H7 (cell line): ENCODE measurements around the gene FCRL5. TPM values are rescaled to one million over a fixed set of nuclear protein-coding genes. Genes with fewer than 3 reads are reported as not detected.
"Not testable (repeated sequence)": the region's sequence is repeated elsewhere in the genome, so short reads cannot be mapped to it uniquely, and the experiment has no call there.

Experiments
- DNase-seq: peaks from one replicate; pipeline ENCODE4 v3.0.0; 2012
- H3K27me3 ChIP-seq: 2 replicates; pipeline ENCODE4 v1.6.0; 2011; ENCODE audit warnings: mild to moderate bottlenecking, low read length; ENCODE audit not compliant: control insufficient read depth, insufficient read depth
- H3K36me3 ChIP-seq: replicated peaks from 2 replicates; pipeline ENCODE4 v1.5.1; 2011; ENCODE audit warnings: low read length; ENCODE audit not compliant: control insufficient read depth, insufficient read depth
- H3K4me3 ChIP-seq: 2 replicates; pipeline ENCODE4 v1.5.1; 2011; ENCODE audit warnings: low read depth, mild to moderate bottlenecking, control low read depth, low read length, moderate library complexity; ENCODE audit not compliant: insufficient read depth
- total RNA-seq: library from RNA; depleted of rRNA; stranded (reverse); fragments of >200 nt; shearing (Covaris generic); gene quantifications from 2 replicates; pipeline ENCODE4 v1.2.3, GENCODE V29; 2014

Gene FCRL5
- total RNA-seq, 1 experiment from 2014 or later, result 0.14 TPM

DNA sequence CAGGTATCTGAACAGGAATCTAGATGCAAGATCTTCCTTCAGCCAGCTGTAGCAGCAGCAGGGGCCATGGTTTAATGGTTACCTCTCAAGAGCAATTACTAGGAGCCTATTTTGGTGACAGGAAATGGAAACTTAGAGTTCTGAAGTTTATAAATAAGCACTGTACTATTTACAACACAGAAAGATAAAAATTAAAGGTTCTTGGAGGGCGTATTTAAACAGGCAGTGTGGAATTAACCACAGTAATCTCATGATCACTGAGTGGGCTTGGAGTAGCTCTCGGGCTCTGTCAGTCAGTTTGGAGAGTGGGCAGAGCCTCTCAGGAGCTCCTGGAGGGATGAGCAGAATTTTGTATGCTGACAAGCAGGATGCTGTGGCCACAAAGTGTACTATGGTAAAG is 10.2 kb upstream of the FCRL5 start:
- Histone ChIP-seq H3K4me3 (no peak overlapping the region), H3K27me3 (no peaks in the 10 kb centered on the region), H3K36me3 (no peaks in the 10 kb centered on the region)
- no peak for DNase-seq

DNA sequence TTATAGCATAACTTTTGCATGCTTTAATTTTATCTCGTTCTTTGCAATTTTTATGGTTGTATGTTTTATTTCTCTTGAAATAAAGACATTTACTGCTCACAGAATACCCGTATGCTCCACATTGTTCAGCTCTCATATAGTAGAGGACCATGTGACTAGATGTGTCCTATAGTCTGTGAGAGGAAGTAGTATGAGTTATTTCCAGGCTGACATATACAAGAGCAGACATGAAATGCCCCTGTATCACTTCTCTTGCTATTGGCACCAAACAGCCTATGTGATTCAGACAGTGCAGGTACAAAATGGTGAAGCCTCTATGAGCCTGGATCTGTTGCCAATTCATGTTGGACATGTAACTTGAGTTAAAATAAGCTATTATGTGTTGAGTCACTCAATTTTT is 5.8 kb upstream of the FCRL5 start:
- no peaks in the 10 kb centered on the region for H3K36me3 ChIP-seq
- H3K4me3 ChIP-seq, result no peak overlapping the region
- no peaks in the 10 kb centered on the region for H3K27me3 ChIP-seq
- DNase-seq, result no peak

- not testable (repeated sequence) for DNase-seq, H3K4me3 ChIP-seq, H3K27me3 ChIP-seq, H3K36me3 ChIP-seq
These were observed 4.2 kb downstream of the FCRL5 start for GRCh38 chr1:157548081-157548480.

DNA sequence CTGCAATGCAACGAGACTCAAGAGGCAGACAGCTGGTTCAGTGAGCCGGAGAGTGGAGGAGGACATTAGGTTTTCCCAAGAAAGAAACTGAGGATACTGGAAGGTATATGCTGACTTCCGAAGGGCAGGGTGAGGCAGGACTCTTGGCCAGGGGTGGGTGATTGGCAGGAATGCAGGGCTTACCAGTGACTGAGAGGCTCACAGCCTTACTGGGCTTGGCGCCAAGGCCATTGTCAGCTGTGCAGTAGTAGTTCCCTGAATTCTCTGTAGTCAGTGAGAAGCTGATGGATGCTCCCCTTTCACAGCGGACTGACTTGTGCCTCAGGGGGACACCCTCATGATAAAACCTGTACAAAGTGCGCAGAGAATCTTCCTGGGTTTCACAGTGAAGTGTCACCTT is 9.6 kb downstream of the FCRL5 start:
- Histone ChIP-seq H3K4me3 (no peak overlapping the region), H3K27me3 (no peaks in the 10 kb centered on the region), H3K36me3 (no peaks in the 10 kb centered on the region)
- no peak for DNase-seq

DNA sequence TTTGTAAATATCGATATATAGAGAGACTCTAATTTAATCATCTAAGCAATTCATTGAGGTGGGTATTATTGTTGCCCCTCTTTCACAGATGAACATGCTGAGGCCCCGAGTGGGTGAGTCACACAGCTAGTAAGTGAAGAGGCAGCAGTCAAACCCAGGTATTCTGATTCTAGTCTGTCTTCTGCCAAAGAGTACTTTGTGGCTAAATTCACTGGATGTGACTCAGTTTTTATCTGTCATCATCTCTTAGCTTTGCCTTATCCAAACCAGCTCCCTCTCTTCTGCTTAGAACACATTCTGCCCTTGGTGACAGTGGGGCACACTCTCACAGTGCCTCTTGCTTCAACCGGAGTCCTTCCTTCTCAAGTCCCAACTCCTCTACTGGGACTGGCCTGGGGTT is 11.5 kb downstream of the FCRL5 start:
- Histone ChIP-seq H3K36me3 (no peaks in the 10 kb centered on the region), H3K27me3 (no peaks in the 10 kb centered on the region), H3K4me3 (no peak overlapping the region)
- DNase-seq, result no peak

GRCh38 chr1:157540160-157540748 is 12.1 kb downstream of the FCRL5 start:
- no peak for DNase-seq
- Histone ChIP-seq H3K4me3 (no peak overlapping the region), H3K36me3 (no peaks in the 10 kb centered on the region), H3K27me3 (no peaks in the 10 kb centered on the region)

GRCh38 chr1:157539568-157539967 is 12.7 kb downstream of the FCRL5 start:
- H3K4me3 ChIP-seq, result no peak overlapping the region
- H3K36me3 ChIP-seq, result no peaks in the 10 kb centered on the region
- DNase-seq, result no peak
- H3K27me3 ChIP-seq, result no peaks in the 10 kb centered on the region

DNA sequence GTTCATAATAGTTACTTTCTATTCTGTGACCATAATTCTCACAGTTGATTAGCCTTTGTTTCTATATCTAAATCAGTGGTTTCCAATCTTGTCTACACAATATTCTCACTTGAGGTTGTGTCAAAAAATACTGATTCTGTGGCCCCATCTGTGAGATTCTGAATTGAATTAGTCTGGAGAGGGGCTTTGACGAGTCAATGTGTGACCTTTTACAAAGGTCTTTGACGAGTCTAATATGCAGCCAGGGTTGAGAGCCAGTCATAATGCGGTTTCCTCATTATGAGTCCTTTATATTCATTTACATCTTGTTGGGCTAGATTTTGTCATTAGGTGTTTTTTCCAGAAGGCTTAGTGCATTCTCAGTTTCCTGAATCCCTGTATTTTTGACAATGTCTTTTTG is 19.7 kb downstream of the FCRL5 start:
- Histone ChIP-seq H3K27me3 (no peaks in the 10 kb centered on the region), H3K36me3 (no peaks in the 10 kb centered on the region), H3K4me3 (no peak overlapping the region)
- no peak for DNase-seq

DNA sequence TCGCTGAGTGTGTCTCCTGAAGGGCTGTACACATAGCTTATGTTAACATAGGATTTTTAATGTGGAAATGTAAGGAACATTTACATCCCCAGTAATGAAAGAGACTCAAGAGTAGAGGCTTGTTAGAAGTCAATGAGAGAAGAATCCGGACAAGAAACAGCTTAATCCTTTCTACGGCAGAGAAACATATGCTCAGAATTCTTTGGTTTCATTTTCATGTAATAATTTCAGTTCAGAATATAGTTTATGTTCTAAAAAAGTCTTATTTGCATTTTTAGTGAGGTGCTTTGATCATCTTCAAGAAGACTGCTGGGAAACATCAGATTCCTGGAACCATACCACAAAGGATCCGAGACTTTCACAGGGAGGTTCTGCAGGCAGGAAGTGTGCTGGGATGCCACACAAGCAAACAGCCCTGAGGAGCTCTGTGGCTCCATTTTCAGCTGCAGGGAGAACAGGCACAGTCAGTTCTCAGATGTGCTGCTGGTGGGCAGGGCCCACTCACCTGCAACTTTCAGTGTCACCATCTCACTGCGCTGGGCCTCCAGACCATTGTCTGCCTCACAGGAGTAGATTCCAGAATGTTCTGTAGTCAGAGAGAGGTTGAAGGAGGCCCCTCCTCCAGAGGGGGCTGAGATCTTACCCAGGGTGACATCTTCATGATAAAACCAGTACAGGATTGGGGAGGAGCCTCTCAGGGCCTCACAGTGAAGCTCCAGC is 28.4 kb downstream of the FCRL5 start:
- H3K4me3 ChIP-seq, result no peak overlapping the region
- no peak for DNase-seq
- H3K36me3 ChIP-seq, result no peaks in the 10 kb centered on the region
- no peaks in the 10 kb centered on the region; the same call in 1 of the 2 replicates for H3K27me3 ChIP-seq

GRCh38 chr1:157521056-157521455 is 31.3 kb downstream of the FCRL5 start:
- no peak for DNase-seq
- H3K4me3 ChIP-seq, result no peak overlapping the region

DNA sequence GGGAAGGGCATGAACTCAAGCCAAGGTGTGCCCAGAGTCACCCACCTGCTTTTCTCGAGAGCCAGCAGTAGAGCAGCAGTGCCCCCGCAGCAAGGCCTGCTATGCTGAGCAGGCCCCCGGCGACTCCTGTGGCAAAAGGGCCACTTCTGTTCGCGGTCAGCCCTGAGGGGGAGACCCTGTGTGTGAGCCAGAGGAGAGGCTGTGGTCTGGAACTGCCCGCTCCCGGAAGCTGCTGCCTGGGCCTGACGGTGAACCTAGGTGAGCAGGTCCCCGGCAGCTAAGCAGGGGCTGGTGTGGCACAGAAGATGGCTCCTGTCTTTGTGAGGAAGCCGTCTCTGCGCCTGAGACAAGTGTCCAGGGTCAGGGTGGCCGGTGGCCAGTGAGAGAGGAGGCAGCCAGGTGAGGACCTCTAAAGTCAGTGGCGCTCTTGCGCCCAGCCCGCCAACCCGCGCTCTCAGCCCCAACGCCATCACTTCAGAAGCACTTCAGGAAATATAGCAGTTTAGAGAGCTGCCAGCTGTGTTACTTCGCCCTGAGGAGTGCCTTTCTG is 31.9 kb downstream of the FCRL5 start:
- DNase-seq, result no peak
- H3K4me3 ChIP-seq, result no peak overlapping the region
- H3K27me3 ChIP-seq, result no peaks in the 10 kb centered on the region; the same call in 1 of the 2 replicates
- no peaks in the 10 kb centered on the region for H3K36me3 ChIP-seq

More at GRCh38 chr1:157521056-157521455, 31.3 kb downstream of the FCRL5 start:
- Histone ChIP-seq H3K36me3 (no peaks in the 10 kb centered on the region), H3K27me3 (no peaks in the 10 kb centered on the region; the same call in 1 of the 2 replicates)

GRCh38 chr1:157519451-157519850 is 32.9 kb downstream of the FCRL5 start:
- DNase-seq, result no peak
- Histone ChIP-seq H3K36me3 (no peaks in the 10 kb centered on the region), H3K27me3 (no peaks in the 10 kb centered on the region; the same call in 1 of the 2 replicates), H3K4me3 (no peak overlapping the region)

- no peak for DNase-seq
These were observed 35.3 kb downstream of the FCRL5 start for GRCh38 chr1:157517016-157517415.

DNA sequence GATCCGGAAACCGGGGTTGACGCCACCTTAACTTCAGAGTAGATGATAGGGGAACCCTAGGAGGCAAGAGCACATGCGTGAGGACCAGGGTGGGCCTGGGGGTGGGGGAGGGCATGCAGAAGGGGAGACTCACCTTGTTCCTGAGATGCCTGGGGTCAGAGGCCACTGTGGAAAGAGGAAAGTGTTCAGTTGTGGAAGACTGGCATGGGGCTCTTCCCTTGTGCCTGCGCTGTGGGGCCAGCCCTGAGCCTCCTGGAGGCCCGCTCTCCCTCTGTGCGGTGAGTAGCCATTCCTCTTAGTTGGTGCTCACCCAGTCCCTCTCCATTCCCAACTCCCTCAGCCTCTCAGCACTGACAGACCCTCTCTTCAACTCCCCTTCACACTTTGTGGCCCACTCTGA is 36.6 kb downstream of the FCRL5 start:
- no peak for DNase-seq
- Histone ChIP-seq H3K4me3 (no peak overlapping the region), H3K36me3 (no peaks in the 10 kb centered on the region), H3K27me3 (no peaks in the 10 kb centered on the region)

More at GRCh38 chr1:157517016-157517415, 35.3 kb downstream of the FCRL5 start:
- Histone ChIP-seq H3K27me3 (no peaks in the 10 kb centered on the region), H3K36me3 (no peaks in the 10 kb centered on the region), H3K4me3 (no peak overlapping the region)

- no peak for DNase-seq
- Histone ChIP-seq H3K36me3 (no peaks in the 10 kb centered on the region), H3K27me3 (no peaks in the 10 kb centered on the region), H3K4me3 (no peak overlapping the region)
These were observed 37.2 kb downstream of the FCRL5 start for GRCh38 chr1:157515141-157515540.
